GM21528 (cell line): ENCODE measurements around the gene MAD2L1BP.
"Not testable (repeated sequence)": the region's sequence is repeated elsewhere in the genome, so short reads cannot be mapped to it uniquely, and the experiment has no call there.

Experiments used
- ATAC-seq: cut with Tn5 transposase; IDR thresholded peaks from one replicate; pipeline ENCODE4 v1.9.1; 2021; ENCODE audit warnings: mild to moderate bottlenecking, moderate library complexity; ENCODE audit not compliant: unreplicated experiment, low FRiP score

Gene MAD2L1BP, protein sequence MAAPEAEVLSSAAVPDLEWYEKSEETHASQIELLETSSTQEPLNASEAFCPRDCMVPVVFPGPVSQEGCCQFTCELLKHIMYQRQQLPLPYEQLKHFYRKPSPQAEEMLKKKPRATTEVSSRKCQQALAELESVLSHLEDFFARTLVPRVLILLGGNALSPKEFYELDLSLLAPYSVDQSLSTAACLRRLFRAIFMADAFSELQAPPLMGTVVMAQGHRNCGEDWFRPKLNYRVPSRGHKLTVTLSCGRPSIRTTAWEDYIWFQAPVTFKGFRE

GRCh38 chr6:43635387-43636307 is at the start of gene MAD2L1BP:
Gene MAD2L1BP, plus strand, starts transcription at chr6:43635840. Its CDS starts 36 bp downstream, at chr6:43635876.
- ATAC-seq = peak; percentile 72

GRCh38 chr6:43588194-43588593 is 47.4 kb upstream of the MAD2L1BP start:
- no peak for ATAC-seq

DNA sequence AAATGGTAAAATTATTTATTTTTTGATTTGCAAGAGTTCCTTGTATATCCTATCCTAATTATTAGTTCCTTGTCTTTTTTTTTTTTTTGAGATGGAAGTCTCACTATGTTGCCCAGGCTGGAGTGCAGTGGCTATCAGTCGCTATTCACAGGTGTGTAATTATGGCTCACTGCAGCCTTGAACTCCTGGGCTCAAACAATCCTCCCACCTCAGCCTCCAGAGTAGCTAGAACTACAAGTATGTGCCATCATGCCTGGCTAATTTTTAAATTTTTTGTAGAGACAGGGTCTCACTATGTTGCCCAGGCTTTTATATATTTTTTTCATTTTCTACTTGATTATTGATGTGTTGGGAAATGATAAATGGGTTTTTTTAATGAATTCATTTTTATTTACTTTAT is 46.1 kb upstream of the MAD2L1BP start:
- not testable (repeated sequence) for ATAC-seq

DNA sequence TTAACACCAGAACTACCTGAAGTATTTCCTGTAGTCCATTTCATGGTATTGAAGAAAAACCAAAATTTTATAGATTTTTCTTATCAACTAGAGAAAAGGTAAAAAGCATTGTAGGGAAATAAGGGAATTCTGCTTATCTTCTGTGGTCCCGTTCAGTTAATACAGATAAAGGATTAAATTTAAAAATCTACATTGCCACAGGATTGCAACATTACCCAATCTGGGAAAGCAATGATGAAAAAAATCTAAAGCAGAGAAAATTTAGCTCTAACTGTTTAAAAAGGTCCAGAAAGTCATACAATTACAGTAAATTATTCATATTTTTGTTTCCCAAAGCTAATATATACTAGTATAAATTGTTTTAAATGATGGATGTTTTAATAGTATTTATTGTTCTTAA is 41.7 kb upstream of the MAD2L1BP start:
- ATAC-seq = no peak

DNA sequence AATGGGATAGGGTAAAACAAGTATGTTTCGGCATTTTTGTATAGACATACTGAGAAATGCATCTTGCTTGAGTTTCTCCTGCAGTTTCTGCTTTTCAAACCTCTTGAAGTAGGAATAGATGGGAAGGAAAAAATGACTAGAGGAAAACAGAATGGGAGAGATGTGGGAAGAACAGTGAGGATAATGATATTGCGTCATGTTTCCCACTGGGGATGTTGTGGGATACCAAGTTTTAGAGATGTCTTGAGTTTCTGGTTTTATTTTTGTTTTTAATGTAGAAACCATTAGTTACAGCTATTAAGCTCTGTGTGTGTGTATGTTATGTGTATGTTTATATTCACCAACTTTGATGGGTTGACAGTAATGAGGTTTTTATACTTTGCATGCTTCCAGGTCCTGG is 35.0 kb upstream of the MAD2L1BP start:
- no peak for ATAC-seq

DNA sequence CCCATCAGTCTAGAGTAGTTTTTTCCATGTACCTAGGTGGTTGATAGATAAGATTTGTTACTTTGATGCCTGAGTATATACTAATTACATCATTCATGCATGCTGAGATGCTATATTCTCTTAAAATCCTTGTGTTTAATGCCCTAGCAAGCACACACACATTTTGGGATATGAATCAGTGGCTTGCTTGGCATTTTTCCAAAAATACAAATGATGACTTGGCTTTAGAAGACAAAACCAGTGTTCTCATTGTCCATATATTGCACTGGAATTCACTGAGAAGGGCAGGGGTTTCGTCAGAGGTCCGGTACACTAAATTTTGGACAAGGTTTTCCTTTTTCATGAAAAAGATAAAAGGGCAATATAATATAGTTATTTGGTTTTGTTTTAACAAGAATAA is 31.5 kb upstream of the MAD2L1BP start:
- no peak for ATAC-seq

DNA sequence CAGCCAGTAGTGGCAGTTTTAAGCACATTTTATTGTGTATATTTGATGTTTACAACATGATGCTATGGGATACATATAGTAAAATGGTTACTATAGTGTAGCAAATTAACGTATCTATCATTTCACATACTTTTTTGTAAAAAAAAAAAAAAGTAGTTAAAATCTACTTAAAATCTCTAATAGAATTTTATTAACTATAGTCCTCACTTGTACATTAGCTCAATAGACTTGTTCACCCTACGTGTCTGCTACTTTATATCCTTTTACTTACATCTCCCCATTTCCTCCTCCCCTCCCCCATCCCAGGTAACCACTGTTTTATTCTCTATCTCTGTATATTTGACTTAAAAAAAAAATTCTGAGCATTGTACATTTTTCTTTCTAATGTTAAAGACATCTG is 29.6 kb upstream of the MAD2L1BP start:
- ATAC-seq = no peak

GRCh38 chr6:43608310-43608763 is 27.3 kb upstream of the MAD2L1BP start:
- ATAC-seq = no peak

GRCh38 chr6:43608807-43609206 is 26.8 kb upstream of the MAD2L1BP start:
- no peak for ATAC-seq

DNA sequence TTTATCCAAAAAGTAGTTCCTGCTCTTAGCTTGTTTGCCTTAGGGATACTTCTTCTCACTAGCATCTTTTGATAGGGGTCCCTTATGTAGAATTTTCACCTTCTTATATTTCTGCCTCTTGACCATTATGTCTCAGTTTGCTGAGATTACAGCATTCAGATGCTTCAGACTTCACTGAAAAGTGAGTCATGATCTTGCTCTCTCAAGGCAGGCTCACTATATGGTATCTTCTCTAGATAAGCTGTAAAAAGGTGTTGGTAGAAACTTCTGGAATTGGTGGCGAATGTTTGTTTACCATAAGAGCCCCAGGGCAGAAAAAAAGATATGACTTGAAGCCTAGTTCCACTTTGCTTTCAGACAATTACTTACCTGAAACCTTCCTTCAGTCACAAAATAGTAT is 26.2 kb upstream of the MAD2L1BP start:
- ATAC-seq = no peak

DNA sequence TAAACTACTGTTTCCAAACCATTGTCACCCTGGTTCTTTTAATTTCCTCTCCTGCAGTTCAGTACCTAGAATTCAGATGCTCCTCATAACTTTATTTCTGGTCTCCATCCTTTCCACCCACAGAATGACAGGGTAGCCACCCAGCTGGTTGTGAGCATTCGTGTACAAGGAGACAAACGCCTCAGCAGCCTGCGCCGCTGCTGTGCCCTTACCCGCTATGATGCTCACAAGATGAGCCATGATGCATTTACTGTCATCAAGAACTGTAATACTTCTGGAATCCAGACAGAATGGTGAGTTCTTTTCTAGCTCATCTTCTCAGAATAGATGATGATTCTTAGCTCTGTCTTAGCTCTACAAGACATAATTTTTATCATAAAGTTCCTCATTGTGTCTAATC is 25.2 kb upstream of the MAD2L1BP start:
- ATAC-seq = no peak

DNA sequence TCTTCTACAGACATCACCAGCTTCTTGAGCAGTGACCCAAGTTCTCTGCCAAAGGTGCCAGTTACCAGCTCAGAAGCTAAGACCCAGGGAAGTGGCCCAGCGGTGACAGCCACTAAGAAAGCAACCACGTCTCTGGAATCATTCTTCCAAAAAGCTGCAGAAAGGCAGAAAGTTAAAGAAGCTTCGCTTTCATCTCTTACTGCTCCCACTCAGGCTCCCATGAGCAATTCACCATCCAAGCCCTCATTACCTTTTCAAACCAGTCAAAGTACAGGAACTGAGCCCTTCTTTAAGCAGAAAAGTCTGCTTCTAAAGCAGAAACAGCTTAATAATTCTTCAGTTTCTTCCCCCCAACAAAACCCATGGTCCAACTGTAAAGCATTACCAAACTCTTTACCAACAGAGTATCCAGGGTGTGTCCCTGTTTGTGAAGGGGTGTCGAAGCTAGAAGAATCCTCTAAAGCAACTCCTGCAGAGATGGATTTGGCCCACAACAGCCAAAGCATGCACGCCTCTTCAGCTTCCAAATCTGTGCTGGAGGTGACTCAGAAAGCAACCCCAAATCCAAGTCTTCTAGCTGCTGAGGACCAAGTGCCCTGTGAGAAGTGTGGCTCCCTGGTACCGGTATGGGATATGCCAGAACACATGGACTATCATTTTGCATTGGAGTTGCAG is 21.8 kb upstream of the MAD2L1BP start:
- ATAC-seq = no peak

DNA sequence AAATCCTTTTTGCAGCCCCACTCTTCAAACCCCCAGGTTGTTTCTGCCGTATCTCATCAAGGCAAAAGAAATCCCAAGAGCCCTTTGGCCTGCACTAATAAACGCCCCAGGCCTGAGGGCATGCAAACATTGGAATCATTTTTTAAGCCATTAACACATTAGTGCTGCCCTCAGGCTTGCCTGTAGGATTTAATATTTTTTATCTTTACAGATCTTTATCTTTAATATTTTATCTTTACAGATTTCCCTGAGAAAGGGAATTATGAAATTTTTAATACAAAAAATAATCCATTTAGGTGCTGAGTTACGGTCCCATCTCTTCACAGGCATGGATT is 21.3 kb upstream of the MAD2L1BP start:
- no peak for ATAC-seq

DNA sequence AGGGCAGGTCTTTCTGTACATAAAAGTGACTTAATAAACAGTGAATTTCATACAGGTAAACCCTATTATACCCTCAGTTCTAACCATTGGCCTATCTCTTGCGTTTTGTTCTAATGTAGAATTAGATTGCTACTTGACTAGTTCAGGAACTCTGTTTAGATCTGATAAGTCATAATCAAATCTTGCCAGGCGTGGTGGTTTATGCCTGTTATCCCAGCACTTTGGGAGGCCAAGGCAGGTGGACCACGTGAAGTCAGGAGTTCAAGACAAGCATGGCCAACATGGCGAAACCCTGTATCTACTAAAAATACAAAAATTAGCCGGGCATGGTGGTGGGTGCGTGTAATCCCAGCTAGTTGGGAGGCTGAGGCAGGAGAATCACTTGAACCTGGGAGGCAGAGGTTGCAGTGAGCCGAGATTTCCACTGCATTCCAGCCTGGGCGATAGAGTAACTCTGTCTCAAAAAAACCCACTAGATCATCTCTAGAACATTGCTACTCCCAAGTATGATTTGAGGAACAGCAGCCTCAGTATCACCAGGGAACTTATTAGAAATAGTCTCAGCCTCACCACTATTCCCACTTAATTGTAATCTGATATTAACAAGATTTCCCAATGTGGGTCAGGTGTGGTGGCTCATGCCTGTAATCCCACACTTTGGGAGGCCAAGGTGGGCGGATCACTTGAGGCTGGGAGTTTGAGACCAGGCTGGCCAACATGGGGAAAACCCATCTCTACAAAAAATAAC is 18.7 kb upstream of the MAD2L1BP start:
- no peak for ATAC-seq

- no peak for ATAC-seq
Observed at GRCh38 chr6:43621078-43621835, 14.4 kb upstream of the MAD2L1BP start.

DNA sequence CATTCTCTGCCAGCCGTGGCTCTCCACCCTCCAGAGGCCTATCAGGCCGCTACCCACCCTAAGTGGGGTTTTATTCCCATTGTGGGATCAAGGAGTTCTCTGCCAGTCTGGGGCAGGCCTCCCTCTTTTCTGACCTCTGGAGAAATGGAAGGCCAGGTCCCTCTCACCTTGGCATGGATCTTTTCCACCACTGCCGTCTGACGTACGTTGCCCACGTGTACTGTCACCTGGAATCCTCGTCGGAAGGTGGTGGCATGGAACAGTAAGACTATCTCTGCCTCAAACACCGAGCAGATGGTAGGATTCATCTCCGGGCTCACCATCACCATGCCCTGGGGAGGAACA is 13.8 kb upstream of the MAD2L1BP start:
- ATAC-seq = no peak

DNA sequence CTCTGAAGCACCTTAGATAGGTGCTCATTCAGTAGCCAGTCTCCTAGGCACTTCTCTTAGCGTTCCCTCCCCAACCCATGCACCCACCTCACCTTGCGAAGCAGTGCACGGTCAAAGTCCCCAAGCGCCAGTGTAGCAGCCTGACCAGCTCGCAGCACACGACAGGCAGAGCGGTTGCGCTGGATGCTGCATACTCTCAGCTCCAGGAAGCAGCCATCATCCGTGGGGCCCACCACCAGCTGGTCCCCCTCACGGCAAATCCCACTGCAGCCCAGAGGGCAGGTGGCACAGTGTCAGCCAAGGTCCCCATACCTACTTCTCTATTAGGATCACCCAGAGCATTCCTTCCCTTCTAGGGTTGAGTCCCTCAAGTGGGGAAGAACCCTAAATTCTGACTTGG is 13.1 kb upstream of the MAD2L1BP start:
- no peak for ATAC-seq

- no peak for ATAC-seq
Observed at GRCh38 chr6:43623880-43624785, 11.5 kb upstream of the MAD2L1BP start.

GRCh38 chr6:43624786-43625288 is 10.8 kb upstream of the MAD2L1BP start:
- ATAC-seq = no peak
